ENCODE measurements around the gene DOCK2.

DNA sequence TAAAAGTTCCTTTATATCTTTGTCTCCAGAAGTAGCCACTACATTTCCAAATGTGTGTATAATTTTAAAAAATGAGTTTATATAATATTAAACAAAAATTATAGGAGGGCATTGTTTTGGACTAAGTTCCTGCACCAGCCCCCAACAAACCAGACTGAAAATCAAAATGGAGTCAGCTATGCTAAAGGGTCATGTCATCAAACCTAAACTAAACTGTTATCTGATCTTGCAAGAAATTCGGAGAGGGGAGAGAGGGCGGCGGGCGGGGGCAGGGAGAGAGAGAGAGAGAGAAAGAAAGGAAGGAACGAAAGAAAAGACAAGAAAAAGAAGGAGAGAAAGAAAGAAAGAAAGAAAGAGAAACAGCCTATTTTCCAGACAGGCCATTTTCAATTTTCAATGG lies 63.5 kb downstream of the DOCK2 start:
- TF ChIP-seq POLR2A (IDR thresholded peaks at IDR 0.05; ENCODE audit: low read length) (no peak), KDM1A (IDR thresholded peaks at IDR 0.05; ENCODE audit: low read depth) (no peak), CBX2 (IDR thresholded peaks at IDR 0.05; ENCODE audit: borderline replicate concordance, low read depth) (no peak), RAD21 (conservative IDR thresholded peaks at IDR 0.05 in 1 of 2, IDR thresholded peaks at IDR 0.05 in 1 of 2) (no peak), EP300 (IDR thresholded peaks at IDR 0.05) (no peak), PHF8 (IDR thresholded peaks at IDR 0.05; ENCODE audit: borderline replicate concordance, low read depth) (no peak), MYC (IDR thresholded peaks at IDR 0.05; ENCODE audit: borderline replicate concordance, low read length) (no peak)
- TF ChIP-seq, protein P1, sequence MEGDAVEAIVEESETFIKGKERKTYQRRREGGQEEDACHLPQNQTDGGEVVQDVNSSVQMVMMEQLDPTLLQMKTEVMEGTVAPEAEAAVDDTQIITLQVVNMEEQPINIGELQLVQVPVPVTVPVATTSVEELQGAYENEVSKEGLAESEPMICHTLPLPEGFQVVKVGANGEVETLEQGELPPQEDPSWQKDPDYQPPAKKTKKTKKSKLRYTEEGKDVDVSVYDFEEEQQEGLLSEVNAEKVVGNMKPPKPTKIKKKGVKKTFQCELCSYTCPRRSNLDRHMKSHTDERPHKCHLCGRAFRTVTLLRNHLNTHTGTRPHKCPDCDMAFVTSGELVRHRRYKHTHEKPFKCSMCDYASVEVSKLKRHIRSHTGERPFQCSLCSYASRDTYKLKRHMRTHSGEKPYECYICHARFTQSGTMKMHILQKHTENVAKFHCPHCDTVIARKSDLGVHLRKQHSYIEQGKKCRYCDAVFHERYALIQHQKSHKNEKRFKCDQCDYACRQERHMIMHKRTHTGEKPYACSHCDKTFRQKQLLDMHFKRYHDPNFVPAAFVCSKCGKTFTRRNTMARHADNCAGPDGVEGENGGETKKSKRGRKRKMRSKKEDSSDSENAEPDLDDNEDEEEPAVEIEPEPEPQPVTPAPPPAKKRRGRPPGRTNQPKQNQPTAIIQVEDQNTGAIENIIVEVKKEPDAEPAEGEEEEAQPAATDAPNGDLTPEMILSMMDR (IDR thresholded peaks at IDR 0.05), result no peak
- TF ChIP-seq, protein P2, sequence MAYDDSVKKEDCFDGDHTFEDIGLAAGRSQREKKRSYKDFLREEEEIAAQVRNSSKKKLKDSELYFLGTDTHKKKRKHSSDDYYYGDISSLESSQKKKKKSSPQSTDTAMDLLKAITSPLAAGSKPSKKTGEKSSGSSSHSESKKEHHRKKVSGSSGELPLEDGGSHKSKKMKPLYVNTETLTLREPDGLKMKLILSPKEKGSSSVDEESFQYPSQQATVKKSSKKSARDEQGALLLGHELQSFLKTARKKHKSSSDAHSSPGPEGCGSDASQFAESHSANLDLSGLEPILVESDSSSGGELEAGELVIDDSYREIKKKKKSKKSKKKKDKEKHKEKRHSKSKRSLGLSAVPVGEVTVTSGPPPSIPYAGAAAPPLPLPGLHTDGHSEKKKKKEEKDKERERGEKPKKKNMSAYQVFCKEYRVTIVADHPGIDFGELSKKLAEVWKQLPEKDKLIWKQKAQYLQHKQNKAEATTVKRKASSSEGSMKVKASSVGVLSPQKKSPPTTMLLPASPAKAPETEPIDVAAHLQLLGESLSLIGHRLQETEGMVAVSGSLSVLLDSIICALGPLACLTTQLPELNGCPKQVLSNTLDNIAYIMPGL (CRISPR knock-in tag; IDR thresholded peaks at IDR 0.05; ENCODE audit: borderline replicate concordance), result no peak
- TF ChIP-seq, protein P3, sequence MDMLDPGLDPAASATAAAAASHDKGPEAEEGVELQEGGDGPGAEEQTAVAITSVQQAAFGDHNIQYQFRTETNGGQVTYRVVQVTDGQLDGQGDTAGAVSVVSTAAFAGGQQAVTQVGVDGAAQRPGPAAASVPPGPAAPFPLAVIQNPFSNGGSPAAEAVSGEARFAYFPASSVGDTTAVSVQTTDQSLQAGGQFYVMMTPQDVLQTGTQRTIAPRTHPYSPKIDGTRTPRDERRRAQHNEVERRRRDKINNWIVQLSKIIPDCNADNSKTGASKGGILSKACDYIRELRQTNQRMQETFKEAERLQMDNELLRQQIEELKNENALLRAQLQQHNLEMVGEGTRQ (IDR thresholded peaks at IDR 0.05), result no peak
- TF ChIP-seq, protein P4, sequence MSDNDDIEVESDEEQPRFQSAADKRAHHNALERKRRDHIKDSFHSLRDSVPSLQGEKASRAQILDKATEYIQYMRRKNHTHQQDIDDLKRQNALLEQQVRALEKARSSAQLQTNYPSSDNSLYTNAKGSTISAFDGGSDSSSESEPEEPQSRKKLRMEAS (IDR thresholded peaks at IDR 0.05), result no peak

All from A549 (cell line).